ENCODE measurements around the gene ARFGAP3.

DNA sequence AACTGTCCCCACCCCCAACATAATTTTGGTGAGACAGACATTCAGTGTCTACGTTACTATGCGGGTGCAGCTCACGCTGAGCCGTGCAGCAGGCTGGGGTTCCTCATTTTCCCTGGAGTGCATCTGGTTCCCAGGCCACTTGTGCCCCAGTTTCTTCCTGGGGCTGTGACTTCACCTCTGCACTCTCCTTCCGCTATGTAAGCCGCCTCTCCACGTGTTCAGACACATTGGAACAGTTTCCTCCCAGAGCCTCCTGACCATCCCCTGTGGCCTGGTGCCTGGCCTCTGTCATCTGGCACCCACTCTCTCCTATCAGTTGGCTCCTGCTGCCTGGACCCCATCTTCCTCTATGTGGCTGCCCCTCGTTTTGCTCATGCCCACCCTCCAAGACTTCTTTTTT lies 90.2 kb downstream of the ARFGAP3 start:
- TF ChIP-seq, protein P1, sequence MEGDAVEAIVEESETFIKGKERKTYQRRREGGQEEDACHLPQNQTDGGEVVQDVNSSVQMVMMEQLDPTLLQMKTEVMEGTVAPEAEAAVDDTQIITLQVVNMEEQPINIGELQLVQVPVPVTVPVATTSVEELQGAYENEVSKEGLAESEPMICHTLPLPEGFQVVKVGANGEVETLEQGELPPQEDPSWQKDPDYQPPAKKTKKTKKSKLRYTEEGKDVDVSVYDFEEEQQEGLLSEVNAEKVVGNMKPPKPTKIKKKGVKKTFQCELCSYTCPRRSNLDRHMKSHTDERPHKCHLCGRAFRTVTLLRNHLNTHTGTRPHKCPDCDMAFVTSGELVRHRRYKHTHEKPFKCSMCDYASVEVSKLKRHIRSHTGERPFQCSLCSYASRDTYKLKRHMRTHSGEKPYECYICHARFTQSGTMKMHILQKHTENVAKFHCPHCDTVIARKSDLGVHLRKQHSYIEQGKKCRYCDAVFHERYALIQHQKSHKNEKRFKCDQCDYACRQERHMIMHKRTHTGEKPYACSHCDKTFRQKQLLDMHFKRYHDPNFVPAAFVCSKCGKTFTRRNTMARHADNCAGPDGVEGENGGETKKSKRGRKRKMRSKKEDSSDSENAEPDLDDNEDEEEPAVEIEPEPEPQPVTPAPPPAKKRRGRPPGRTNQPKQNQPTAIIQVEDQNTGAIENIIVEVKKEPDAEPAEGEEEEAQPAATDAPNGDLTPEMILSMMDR (IDR thresholded peaks at IDR 0.05), result no peak
- TF ChIP-seq FOXP1 (CRISPR knock-in tag; IDR thresholded peaks at IDR 0.05; ENCODE audit: borderline replicate concordance) (no peak), FOXJ3 (CRISPR knock-in tag; IDR thresholded peaks at IDR 0.05; ENCODE audit: borderline replicate concordance) (no peak), GABPB1 (CRISPR knock-in tag; IDR thresholded peaks at IDR 0.05) (no peak), CREB1 (CRISPR knock-in tag; IDR thresholded peaks at IDR 0.05) (no peak), ELF4 (CRISPR knock-in tag; IDR thresholded peaks at IDR 0.05; ENCODE audit: low read depth) (no peak), TP53 (CRISPR knock-in tag; IDR thresholded peaks at IDR 0.05) (no peak)
- TF ChIP-seq, protein P2, sequence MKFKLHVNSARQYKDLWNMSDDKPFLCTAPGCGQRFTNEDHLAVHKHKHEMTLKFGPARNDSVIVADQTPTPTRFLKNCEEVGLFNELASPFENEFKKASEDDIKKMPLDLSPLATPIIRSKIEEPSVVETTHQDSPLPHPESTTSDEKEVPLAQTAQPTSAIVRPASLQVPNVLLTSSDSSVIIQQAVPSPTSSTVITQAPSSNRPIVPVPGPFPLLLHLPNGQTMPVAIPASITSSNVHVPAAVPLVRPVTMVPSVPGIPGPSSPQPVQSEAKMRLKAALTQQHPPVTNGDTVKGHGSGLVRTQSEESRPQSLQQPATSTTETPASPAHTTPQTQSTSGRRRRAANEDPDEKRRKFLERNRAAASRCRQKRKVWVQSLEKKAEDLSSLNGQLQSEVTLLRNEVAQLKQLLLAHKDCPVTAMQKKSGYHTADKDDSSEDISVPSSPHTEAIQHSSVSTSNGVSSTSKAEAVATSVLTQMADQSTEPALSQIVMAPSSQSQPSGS (CRISPR knock-in tag; IDR thresholded peaks at IDR 0.05; ENCODE audit: borderline replicate concordance, low read depth), result no peak
- TF ChIP-seq, protein P3, sequence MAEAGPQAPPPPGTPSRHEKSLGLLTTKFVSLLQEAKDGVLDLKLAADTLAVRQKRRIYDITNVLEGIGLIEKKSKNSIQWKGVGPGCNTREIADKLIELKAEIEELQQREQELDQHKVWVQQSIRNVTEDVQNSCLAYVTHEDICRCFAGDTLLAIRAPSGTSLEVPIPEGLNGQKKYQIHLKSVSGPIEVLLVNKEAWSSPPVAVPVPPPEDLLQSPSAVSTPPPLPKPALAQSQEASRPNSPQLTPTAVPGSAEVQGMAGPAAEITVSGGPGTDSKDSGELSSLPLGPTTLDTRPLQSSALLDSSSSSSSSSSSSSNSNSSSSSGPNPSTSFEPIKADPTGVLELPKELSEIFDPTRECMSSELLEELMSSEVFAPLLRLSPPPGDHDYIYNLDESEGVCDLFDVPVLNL (CRISPR knock-in tag; IDR thresholded peaks at IDR 0.05; ENCODE audit: borderline replicate concordance, low read depth), result no peak
- TF ChIP-seq, protein P4, sequence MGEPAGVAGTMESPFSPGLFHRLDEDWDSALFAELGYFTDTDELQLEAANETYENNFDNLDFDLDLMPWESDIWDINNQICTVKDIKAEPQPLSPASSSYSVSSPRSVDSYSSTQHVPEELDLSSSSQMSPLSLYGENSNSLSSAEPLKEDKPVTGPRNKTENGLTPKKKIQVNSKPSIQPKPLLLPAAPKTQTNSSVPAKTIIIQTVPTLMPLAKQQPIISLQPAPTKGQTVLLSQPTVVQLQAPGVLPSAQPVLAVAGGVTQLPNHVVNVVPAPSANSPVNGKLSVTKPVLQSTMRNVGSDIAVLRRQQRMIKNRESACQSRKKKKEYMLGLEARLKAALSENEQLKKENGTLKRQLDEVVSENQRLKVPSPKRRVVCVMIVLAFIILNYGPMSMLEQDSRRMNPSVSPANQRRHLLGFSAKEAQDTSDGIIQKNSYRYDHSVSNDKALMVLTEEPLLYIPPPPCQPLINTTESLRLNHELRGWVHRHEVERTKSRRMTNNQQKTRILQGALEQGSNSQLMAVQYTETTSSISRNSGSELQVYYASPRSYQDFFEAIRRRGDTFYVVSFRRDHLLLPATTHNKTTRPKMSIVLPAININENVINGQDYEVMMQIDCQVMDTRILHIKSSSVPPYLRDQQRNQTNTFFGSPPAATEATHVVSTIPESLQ (CRISPR knock-in tag; IDR thresholded peaks at IDR 0.05), result no peak
- TF ChIP-seq, protein P5, sequence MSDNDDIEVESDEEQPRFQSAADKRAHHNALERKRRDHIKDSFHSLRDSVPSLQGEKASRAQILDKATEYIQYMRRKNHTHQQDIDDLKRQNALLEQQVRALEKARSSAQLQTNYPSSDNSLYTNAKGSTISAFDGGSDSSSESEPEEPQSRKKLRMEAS (CRISPR knock-in tag; IDR thresholded peaks at IDR 0.05), result no peak
- TF ChIP-seq, protein P6, sequence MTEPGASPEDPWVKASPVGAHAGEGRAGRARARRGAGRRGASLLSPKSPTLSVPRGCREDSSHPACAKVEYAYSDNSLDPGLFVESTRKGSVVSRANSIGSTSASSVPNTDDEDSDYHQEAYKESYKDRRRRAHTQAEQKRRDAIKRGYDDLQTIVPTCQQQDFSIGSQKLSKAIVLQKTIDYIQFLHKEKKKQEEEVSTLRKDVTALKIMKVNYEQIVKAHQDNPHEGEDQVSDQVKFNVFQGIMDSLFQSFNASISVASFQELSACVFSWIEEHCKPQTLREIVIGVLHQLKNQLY (CRISPR knock-in tag; IDR thresholded peaks at IDR 0.05), result no peak
- TF ChIP-seq, protein P7, sequence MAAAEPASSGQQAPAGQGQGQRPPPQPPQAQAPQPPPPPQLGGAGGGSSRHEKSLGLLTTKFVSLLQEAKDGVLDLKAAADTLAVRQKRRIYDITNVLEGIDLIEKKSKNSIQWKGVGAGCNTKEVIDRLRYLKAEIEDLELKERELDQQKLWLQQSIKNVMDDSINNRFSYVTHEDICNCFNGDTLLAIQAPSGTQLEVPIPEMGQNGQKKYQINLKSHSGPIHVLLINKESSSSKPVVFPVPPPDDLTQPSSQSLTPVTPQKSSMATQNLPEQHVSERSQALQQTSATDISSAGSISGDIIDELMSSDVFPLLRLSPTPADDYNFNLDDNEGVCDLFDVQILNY (CRISPR knock-in tag; IDR thresholded peaks at IDR 0.05), result no peak

Measured in WTC11 (cell line).